ENCODE results near the gene KLF16. TPM values are rescaled to one million over a fixed set of nuclear protein-coding genes. Genes with fewer than 3 reads are reported as not detected.
A peak's percentile ranks its signal among the peaks of the same experiment; 100 is the strongest.
"Not testable (repeated sequence)": the region's sequence is repeated elsewhere in the genome, so short reads cannot be mapped to it uniquely, and the experiment has no call there.

The KLF16 gene
- 1.2 and 8.4 TPM in 2 replicates for total RNA-seq (2014; rRNA removed; shearing (Covaris generic))

DNA sequence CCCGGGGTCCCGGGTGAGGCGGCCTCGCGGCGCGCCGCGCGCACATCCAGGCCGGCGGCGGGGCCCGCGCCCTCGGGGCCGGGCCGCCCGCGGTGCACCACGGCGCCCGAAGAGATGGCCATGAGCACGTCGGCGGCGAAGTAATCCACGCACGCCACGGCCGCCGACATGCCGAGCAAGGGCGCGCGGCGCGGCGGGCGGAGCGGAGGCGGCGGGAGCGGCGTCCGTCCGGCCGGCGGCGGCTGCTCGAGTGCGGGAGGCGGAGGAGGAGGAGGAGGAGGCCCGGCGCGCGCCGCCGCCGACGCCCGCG, at the start of gene KLF16:
Gene KLF16 (minus strand): TSS at position 252 of the 310 bp plus-strand sequence. CDS start 82 bp downstream, at position 170.
- DNase-seq (ENCODE audit: low read depth) = no peak

DNA sequence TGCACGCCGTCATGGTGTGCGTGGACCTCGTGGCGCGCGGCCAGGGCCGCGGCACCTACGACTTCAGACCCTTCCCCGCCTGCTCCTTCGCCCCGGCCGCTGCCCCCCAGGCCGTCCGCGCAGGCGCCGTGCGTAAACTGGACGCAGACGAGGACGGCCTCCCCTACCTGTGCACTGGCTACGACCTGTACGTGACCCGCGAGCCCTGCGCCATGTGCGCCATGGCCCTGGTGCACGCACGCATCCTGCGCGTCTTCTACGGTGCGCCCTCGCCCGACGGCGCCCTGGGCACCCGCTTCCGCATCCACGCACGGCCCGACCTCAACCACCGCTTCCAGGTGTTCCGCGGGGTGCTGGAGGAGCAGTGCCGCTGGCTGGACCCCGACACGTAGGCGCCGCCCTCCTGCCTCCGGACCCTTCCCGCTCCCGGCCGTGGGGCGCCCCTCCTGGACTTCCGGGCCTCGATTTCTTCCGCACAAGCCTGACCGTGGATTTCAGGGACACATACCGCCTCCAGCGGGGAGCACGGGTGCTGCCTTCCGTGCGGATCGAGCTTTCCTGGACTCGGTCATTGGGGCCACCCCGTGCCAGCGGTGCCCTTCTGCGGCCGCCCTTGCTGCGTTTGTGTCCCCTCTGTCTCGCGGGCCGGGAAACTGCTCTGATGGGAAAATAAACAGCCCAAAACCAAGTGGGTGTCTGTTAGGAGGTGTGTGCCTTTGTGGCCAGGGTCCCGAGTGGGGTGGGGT, 49.6 kb upstream of the KLF16 start:
- no peak for DNase-seq (ENCODE audit: low read depth)

DNA sequence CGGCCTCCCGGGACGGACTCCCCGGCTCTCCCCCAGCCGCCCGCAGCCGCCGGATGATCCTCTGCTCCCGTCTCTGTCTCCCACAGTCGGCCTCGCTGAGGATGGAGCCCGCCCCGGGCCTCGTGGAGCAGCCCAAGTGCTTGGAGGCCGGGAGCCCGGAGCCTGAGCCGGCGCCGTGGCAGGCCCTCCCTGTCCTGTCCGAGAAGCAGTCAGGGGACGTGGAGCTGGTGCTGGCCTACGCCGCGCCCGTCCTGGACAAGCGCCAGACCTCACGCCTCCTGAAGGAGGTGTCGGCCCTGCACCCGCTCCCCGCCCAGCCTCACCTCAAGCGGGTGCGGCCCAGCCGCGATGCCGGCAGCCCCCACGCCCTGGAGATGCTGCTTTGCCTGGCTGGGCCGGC, 48.6 kb upstream of the KLF16 start:
- DNase-seq (ENCODE audit: low read depth) = no peak

DNA sequence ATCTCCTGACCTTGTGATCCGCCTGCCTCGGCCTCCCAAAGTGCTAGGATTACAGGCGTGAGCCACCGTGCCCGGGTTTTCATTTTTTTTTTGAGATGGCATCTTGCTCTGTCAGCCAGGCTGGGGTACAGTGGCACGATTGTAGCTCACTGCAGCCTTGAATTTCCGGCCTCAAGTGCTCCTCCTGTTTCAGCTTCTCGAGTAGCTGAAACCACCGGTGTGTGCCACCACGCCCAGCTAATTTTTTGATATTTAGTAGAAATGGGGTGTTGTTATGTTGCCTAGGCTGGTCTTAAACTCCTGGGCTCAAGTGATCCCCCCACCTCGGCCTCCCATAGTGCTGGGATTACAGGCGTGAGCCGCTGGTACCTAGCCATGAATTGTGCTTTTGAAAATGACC, 47.7 kb upstream of the KLF16 start:
- DNase-seq (ENCODE audit: low read depth) = no peak

DNA sequence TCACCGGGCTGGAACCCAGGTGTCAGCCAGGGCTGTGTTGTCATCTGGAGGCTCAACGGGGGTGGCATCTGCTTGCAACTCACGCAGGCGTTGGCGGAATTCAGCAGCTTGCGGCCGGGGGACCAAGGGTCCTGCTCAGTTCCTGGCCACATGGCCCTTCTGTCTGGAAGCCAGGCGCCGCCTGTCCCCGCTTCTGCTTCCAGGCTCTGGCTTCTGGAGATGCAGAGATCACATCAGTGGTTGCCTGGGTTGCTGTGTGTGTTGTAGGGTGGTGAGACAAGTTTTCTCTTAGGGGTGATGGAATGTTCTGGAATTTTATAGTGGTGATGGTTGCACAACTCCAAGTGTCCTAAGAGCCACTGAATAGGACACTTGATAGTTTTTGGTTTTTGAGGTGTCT, 46.8 kb upstream of the KLF16 start:
- no peak for DNase-seq (ENCODE audit: low read depth)

DNA sequence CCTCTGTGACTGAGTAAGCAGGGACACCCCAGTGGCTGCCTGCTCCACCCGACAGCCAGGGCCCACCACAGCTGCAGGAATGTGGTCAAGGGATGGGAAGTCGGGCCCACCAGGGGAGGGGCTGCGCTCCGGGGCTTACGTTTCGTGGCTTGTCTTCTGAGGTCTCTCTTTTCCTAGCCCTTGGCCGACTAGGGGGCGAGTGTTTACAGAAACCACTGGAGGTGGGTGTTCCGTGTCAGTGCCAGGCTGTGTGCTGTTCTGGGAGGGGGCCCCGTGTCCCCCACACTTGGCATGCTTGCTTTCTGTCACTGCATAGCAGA, 46.3 kb upstream of the KLF16 start:
- DNase-seq (ENCODE audit: low read depth) = no peak

DNA sequence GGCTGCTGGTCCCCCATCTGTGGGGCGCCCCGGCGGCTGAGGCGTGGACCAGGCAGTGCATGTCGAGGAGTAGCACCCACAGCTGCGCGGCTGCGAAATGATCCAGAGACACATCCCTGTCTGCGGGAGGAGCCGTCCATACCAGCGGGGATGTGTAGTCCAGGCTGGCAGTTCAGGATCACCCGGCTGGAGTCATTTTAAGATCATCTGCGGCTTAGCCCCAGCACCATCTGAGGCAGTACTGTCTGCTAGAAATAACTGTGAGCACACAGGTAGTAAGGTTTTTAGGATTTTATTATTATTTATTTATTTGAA, 44.9 kb upstream of the KLF16 start:
- DNase-seq (ENCODE audit: low read depth) = no peak

DNA sequence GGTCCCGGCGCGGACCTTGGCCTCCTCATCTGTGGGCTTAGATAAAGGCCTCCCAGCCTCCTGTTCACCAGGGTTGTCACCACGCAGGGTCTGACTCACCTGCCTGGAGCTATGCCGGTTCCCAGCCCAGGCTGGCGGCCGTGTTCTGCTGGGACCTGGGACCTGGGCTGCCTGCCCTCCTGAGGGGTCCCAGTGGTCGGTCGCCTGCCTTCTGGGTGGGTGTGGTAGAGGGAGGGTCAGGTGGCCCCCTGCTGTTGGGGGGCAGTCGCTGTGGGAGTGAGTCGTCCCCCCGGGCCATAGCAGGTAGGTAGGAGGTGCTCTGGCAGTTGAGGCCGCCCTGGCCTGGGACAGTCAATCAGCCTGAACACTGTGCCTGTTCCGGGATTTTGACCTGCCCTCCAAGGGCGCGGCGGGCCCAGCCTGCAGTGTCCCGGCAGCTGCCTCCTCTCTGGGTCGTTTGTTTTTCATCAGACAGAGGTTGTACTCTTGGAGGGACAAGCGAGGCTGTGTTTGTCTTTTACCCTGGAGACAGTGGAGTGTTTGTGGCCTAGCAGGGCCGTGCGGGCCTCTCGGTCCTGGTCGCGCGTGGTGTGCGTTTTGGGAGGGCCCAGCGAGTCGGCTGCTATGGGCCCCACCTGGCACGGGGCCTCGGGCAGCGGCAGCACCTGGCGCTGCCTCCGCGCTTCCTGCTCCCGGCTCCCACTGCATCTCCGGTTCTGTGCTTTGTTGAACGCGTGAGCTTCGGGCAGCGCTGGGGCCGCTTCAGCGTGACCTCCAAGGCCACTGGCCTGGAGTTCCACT, 44.4 kb upstream of the KLF16 start:
- peak; percentile 54 for DNase-seq (ENCODE audit: low read depth)

DNA sequence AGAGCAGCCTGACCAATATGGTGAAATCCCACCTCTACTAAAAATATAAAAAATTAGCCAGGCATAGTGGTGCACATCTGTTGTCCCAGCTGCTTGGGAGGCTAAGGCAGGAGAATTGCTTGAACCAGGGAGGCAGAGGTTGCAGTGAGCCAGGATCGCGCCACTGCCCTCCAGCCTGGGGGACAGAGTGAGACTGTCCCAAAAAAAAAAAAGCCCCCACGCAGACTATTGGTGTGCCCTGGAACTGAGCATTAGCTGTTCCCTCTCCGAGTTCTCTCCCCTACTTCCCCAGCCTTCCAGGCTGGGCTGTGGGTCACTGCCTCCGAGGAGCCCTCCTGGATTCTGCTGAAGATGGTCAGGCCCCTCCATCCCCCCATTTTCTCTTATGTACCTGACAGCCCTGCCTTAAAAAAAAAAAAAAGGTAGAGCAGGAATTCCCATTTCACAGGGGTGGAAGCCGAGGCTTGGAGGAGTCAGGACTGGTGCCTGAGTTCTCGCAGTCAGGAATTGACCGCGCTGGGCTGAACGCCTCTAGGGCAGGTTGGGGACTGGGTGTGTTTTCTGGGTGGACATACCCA, 43.7 kb upstream of the KLF16 start:
- no peak for DNase-seq (ENCODE audit: low read depth)

DNA sequence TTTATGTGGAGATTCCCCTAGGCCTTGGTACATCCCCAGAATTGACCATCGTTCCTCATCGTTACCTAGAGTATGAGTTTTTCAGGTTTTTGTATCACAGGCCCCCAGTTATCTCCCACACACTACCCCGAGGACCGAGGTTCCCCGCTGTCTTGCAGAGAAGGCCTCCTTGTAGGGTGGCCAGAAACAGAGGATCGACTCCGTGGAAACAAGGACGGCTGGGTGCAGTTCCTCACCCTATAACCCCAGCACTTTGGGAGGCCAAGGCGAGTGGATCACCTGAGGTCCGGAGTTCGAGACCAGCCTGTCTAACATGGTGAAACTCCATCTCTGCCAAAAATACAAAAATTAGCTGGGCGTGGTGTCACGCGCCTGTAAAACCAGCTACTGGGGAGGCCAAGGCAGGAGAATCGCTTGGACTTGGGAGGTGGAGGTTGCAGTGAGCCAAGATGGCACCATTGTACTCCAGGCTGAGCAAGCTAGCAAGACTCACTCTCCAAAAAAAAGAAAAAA, 42.5 kb upstream of the KLF16 start:
- no peak for DNase-seq (ENCODE audit: low read depth)

DNA sequence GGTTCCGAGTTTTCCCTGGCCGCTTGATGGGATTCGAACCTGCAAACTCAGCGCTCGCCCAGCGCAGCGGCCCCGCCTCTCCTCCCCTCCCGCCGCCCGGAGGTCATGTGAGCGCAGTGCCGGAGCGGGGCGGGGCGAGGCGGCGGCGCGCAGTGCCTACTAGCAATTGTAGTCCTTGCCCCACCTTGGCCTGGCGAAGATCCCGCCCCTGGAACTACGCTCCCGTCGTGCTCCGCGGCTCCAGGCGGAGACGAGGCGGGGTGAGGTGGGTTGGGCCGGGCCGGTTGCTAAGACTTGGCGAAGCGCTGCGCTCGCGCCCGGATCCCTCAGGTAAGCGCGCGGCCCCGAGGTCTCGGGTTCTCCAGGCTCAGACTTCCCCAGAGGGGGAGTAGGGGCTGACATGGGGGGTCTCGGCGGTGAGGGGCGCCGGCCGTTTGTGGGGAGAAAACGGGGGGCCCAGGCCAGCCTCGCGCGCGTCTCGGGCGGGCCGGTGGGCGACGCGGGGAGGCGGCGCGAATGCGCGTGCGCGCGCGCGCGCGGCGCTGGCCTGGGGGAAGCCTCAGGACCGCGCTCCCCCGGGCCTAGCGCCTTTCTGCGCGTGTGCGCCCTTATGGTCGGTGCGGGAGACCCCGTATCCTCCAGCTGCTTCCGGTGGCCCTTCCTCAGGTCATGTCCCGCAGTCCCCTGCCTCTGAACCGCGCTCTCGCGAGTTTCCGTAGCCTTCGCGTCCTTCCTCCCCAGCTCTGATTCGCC, 41.9 kb upstream of the KLF16 start, which contains the start of the genes ADAT3 and SCAMP4:
Gene ADAT3 (plus strand): TSS at position 290 of the 753 bp plus-strand sequence. CDS start 6,649 bp downstream, outside the sequence.
Gene SCAMP4 (plus strand): TSS at position 290 of the 753 bp plus-strand sequence. CDS start 9,621 bp downstream, outside the sequence.
- peak; percentile 98 for DNase-seq (ENCODE audit: low read depth)

DNA sequence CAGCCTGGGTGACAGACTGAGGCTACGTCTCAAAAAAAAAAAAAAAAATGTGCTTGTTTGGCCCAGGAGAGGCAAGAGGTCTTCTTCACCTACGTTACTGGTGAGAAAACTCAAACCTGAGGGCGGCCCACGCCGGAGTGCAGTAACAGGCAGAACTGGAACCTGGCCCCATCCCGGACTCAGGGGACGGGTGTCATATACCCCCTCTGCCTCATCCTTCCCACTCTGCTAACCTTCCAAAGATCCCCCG, 41.4 kb upstream of the KLF16 start:
- DNase-seq (ENCODE audit: low read depth) = no peak

DNA sequence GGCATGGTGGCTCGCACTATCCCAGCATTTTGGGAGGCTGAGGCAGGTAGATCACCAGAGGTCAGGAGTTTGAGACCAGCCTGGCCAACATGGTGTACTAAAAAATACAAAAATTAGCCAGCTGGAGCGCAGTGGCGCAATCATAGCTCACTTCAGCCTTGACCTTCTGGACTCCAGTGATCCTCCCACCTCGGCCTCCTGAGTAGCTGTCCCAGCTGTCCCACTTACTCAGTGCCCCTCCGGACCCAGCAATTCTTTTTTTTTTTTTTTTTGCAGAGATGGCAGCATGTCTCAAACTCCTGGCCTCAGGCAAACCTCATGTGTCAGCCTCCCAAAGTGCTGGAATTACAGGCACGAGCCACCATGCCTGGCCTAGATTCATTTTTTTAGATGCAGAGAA, 39.5 kb upstream of the KLF16 start:
- no peak for DNase-seq (ENCODE audit: low read depth)

DNA sequence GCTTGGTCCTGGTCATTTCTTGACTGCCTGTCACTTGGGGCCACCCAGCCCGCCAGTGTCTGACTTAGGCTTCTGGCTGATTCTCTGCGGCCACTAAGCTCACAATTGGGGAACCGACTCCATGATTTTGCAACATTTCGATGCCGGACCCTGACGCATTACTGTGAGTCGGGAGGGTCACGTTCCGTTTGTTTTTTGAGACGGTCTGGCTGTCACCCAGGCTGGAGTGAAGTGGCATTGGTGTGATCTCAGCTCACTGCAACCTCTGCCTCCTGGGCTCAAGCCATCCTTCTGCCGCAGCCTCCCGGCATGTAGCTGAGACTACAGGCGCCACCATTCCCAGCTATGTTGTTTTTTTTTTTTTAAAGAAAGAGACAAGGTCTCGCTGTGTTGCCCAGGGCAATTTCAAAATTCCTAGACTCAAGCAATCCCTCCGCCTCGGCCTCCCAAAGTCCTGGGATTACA, 38.6 kb upstream of the KLF16 start:
- DNase-seq (ENCODE audit: low read depth) = no peak

DNA sequence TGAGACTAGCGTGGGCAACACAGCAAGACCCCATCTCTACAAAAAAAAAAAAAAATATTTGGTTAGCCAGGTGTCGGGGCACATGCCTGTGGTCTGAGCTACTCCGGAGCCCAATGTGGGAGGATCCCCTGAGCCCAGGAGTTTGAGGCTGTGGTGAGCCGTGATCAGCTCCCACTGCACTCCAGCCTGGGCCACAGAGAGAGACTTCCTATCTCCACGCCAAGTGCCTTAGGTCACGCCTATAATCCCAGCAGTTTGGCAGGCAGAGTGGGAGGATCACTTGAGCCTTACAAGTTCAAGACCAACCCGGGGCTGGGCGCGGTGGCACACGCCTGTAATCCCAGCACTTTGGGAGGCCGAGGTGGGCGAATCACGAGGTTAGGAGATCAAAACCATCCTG, 33.1 kb upstream of the KLF16 start:
- no peak for DNase-seq (ENCODE audit: low read depth)

DNA sequence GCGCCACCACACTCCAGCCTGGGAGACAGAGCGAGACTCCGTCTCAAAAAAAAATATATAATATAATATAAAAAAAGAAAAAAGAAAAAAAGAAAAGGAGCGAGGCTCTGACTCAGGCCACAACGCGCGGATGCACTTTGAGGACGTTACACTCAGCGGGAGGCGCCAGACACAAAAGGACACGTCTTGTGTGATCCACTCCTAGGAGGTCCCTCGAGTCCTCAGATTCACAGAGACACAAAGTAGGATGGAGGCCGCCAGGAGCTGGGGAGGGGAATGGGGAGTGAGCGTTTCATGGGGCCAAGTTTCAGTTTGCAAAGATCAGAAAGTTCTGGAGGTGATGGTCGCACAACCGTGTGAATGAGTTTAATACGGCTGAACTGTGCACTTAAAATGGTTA, 30.4 kb upstream of the KLF16 start:
- no peak for DNase-seq (ENCODE audit: low read depth)

DNA sequence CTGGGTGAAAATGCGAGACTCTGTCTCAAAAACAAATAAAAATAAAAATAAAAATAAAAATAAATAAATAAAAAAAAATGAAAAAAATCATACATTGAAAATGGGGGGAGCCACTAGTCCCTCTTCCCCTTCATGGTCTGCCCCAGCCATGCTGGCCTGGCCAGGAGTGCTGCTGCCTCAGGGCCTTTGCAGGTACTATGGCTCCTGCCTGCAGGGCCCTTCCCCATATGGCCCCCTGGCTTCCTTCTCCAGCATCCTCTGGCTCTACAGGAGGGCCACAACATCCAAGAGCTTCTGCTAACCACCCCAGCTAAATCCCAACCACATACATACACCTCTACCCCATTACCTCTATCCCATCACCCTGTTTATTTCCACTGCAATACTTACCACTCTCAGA, 26.5 kb upstream of the KLF16 start:
- no peak for DNase-seq (ENCODE audit: low read depth)

DNA sequence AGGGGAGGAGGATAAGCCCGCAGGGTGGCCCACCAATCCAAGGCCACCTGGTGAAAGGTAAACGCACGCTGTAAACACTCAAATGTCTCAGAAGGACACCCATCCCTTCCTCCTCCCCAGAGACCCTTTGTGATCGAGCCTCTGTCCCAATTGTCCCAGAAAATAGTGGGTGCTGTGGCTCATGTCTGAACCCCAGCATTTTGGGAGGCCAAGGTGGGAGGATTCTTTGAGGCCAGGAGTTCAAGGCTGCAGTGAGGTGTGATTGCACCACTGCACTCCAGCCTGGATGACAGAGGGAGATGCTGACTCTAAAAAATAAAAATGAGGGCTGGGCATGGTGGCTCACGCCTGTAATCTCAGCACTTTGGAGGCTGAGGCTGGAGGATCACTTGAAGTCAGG, 25.0 kb upstream of the KLF16 start:
- DNase-seq (ENCODE audit: low read depth) = no peak

DNA sequence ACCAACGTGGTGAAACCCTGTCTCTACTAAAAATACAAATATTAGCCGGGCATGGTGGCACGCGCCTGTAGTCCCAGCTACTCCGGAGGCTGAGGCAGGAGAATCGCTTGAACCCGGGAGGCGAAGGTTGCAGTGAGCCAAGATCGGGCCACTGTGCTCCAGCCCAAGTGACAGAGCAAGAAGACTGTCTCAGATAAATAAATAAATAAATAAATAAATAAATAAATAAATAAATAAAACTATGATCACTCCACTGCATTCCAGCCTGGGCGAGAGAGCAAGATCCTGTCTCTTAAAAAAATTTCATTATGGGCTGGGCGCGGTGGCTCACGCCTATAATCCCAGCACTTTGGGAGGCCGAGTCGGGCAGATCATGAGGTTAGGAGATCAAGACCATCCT, 23.0 kb upstream of the KLF16 start:
- DNase-seq (ENCODE audit: low read depth) = not testable (repeated sequence)

DNA sequence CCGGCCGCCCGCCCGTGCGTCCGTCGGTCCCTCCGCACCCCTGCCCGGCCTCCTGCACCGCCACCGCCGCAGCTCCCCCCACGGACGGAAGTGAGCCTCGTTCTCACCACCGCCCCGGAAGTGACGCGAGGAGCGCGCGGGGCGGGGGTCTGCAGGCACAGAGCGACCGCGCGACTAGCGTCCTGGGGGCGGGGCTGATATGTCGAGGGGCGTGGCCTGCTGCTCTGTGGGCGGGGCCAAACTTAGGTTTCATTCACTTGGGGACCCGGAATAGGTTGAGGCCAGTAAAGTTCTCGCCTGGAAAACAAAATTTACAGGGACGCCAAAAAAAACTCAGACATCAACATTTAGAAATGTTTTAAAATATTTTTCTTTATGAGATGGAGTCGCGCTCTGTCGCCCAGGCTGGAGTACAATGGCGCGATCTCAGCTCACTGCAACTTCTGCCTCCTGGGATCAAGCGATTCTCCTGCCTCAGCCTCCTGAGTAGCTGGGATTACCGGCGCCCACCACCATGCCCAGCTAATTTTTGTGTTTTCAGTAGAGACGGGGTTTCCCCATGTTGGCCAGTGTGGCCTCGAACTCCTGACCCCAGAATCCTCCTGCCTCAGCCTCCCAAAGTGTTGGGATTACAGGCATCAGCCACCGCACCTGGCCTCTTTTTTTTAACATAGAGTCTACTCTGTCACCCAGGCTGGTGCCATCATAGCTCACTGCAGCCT, 22.2 kb upstream of the KLF16 start, which contains the start of gene ABHD17A:
Gene ABHD17A (minus strand): TSS at position 99 of the 722 bp plus-strand sequence. CDS start 3,930 bp downstream, outside the sequence.
- DNase-seq (ENCODE audit: low read depth) = peak; percentile 91

DNA sequence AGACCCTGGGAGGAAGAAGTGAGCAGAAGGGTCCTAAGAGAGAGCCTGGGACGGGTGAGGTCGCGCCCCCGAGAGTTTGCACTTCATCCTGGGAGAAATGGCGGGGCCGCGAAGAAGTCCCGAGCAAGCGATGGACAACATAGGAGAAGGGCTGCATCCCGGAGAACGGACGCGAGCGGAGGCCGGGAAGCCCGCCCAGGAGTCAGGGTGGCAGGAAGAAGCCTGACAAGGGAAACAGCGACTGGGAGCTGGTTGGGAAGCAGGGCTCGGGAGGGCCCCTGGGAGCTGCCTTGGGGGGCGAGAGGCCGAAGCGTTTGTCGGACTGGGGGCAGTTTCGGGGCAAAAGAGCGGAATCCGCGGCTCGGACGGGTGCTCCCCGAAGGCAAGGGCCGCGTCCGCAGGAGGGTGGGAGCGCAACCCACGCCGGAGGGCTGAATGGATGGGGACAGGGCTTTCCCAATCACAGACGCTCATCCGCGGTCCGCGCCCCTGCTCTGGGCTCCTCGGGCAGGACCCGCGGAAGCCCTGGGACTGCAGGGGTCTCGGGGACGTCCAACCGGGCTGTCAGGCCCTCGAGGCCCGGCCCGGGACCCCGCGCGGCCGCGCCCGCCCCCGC, 21.4 kb upstream of the KLF16 start:
- no peak for DNase-seq (ENCODE audit: low read depth)
